ENCODE measurements around the gene DPP6.
"Not testable (repeated sequence)": the region's sequence is repeated elsewhere in the genome, so short reads cannot be mapped to it uniquely, and the experiment has no call there.

Gene DPP6

DNA sequence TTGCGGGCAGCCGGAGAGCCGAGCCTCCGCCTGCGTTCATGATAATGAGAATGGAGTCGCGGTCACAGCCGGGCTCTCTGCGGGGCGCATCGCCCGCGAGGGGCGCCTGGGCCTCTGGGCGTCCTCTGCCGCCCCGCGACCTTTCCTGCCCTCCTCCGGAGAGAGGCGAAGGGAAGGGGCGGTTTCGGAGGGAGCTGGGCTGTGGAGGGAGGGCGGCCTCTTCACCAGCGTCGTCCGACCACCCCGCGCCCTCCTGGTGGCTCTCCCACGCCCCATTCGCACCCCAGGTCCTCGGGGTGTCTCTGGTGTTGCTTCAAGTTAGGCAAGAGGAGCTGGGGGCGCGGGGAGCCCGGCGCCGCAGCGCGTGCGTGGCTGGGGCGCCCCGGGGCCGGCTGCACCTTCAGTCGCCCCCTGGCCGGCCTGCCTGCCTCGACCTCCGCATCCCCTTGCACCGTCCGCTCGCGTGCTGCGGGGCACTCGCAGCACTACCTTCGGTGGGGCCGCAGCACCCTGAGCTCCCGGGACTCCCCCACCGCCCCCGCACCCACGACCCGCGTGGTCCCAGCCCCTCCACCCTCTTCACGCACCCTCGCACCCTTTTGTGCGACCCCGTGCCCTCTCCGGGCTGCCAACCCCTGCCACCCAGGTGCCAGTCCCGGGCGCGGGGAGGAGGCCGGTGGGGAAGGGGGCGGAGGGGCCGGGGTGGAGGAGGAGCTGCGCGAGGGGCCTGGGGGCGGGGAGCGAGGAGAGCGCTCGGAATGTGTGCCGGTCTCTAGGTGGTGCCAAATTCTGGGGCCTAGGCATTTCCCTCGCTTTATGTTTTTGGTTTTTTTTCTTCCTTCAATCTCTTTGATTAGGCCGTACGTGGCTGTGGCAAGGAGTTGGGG lies at the start of gene DPP6:
DPP6 (plus strand) TSS at position 756 of the 887 bp plus-strand sequence.
- DNase-seq (ENCODE audit: low read depth in 3 of 3) = not testable (repeated sequence)

GRCh38 chr7:154009423-154009911 lies 42.7 kb upstream of the DPP6 start:
- DNase-seq (ENCODE audit: low read depth in 3 of 3) = not testable (repeated sequence)

- DNase-seq (ENCODE audit: low read depth in 3 of 3) = not testable (repeated sequence)
Measured at GRCh38 chr7:154010726-154011568, 41.3 kb upstream of the DPP6 start.

GRCh38 chr7:154012800-154013199 lies 39.4 kb upstream of the DPP6 start:
- not testable (repeated sequence) for DNase-seq (ENCODE audit: low read depth in 3 of 3)

GRCh38 chr7:154015636-154016035 lies 36.6 kb upstream of the DPP6 start:
- DNase-seq (ENCODE audit: low read depth in 3 of 3) = not testable (repeated sequence)

GRCh38 chr7:154018354-154018753 lies 33.8 kb upstream of the DPP6 start:
- DNase-seq (ENCODE audit: low read depth in 3 of 3) = not testable (repeated sequence)

DNA sequence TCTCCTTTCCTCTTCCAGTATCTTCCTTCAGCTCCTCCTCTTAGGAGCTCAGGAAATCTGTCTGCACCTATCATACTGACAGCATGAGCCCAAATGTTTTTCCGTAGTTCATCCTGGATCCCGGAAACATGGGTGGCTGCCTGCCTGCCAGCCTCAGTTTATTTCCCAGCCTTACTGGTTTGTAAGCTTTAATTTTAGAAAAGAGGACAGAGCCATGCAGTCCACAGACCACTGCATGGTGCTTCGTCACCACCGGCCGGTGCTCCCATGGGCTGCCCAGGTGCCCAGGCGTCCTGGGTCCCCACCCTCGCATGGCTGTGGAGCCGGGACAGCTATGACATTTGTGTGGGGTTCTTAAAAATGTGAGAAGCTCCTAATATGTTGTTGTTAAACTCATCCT lies 24.4 kb upstream of the DPP6 start:
- not testable (repeated sequence) for DNase-seq (ENCODE audit: low read depth in 3 of 3)

- DNase-seq (ENCODE audit: low read depth in 3 of 3) = not testable (repeated sequence)
Measured at GRCh38 chr7:154030476-154031080, 21.6 kb upstream of the DPP6 start.

DNA sequence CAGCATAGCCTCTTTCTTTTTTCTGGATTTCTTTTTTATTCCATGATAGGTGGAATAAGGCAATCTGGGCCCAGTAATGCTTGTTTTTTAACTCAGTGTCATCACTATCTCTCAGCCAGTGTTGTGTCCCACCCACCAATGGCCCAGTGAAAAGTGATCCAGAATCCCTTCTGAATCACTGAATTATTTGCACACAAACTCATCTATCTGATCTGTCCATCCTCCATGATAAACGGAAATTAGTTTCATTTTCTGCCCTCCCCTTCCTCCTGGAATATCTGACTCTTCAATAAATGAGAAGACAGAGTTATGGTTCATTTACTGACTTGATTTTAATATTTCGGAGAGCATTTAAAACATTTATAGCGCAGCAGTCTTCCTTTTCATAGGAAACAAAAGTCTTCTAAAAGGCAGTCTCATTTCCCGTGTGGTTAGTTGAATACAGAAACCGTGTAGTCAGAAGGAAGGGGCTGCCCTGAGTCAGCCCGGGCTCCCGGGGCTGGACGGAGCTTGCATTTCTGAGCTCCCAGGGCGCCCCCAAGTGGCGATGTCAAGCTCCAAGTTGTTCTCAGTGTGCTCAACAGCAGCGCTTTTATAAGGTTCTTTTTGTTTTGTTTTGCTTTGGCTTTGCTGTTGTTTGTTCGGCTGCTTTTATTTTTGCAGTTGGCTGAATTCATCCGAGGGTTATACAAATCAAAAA lies 12.6 kb upstream of the DPP6 start:
- not testable (repeated sequence) for DNase-seq (ENCODE audit: low read depth in 3 of 3)

- not testable (repeated sequence) for DNase-seq (ENCODE audit: low read depth in 3 of 3)
Measured at GRCh38 chr7:154050394-154050793, 1.8 kb upstream of the DPP6 start.

GRCh38 chr7:154051006-154051642 lies 1.1 kb upstream of the DPP6 start:
- not testable (repeated sequence) for DNase-seq (ENCODE audit: low read depth in 3 of 3)

- DNase-seq (ENCODE audit: low read depth in 3 of 3) = not testable (repeated sequence)
Measured at GRCh38 chr7:154052530-154053252, 493 bp downstream of the DPP6 start.

- not testable (repeated sequence) for DNase-seq (ENCODE audit: low read depth in 3 of 3)
Measured at GRCh38 chr7:154053466-154054312, 1.5 kb downstream of the DPP6 start.

DNA sequence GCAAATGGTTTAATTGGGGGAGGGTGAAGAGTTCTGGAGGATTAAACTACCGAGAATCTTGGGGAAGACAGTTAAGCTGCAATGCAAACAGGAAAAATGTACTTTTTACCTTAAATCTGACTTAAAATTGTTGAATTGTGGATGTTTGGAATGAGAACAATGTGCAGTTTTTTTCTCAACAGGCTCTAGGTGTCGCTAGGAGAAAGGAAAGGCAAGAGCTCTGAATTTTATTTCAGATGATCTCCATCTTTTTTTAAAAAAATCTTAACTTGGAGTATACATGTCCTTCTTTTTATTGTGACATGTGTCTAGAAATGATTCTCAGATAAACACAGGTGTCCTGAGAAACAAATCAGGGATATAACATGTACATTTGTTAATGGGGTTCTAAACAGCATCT lies 2.5 kb downstream of the DPP6 start:
- DNase-seq (ENCODE audit: low read depth in 3 of 3) = not testable (repeated sequence)

DNA sequence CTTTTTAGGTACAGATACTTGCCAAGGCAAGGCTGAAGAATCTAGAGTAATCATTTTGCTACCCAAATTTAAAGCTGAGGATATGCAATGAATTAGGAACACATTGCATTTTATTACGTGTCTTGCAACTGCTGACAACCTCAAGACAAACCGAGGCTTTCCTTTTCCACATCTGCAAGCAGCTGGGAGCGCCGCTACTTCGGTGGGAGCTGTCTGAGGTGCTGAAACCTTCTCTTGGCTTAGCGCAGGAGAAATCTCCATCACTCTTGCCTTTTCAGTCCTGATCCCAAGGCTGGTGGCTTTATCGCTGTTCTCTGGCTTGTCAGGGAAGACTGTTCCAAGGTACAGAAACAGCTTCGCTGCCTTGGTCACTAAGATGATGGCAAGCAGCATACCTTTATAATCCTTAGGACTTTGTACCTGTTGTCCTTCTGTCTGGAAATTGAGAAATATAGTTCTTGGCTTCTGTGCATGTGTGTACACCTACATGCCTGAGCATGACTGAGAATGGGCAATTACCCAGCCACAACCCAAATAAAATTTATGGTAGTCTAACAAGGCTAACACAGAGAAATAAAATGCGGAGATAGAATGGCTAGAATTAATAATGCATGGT lies 3.4 kb downstream of the DPP6 start:
- not testable (repeated sequence) for DNase-seq (ENCODE audit: low read depth in 3 of 3)

DNA sequence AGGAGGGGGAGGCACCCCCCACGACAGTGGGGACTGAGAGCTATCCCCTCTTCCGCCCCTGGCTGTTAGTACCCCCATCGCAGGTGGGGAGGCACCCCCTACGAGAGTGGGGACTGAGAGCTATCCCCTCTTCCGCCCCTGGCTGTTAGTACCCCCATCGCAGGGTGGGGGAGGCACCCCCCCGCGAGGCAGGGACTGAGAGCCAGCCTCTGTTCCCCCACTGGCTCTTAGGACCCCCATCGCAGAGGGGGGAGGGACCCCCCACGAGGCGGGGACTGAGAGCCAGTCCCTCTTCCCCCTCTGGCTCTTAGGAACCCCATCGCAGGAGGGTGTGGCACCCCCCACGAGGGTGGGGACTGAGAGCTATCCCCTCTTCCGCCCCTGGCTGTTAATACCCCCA lies 6.6 kb downstream of the DPP6 start:
- not testable (repeated sequence) for DNase-seq (ENCODE audit: low read depth in 3 of 3)

- DNase-seq (ENCODE audit: low read depth in 3 of 3) = not testable (repeated sequence)
Measured at GRCh38 chr7:154060551-154060950, 8.4 kb downstream of the DPP6 start.

GRCh38 chr7:154071833-154072232 lies 19.6 kb downstream of the DPP6 start:
- DNase-seq (ENCODE audit: low read depth in 3 of 3) = not testable (repeated sequence)

Measured in stimulated activated CD4-positive, alpha-beta T cell treated with anti-CD3 and anti-CD28 coated beads, TNF-alpha, amount 100 ng/mL, for 4 hours (primary cell).